Natural killer cell treated with Interleukin-12 subunit alpha and Interleukin-12 subunit beta and Interleukin-15 and Interleukin-18, amount 100 ng/mL, for 72 hours (primary cell): ENCODE data around the gene DUSP2. TPM values are rescaled to one million over a fixed set of nuclear protein-coding genes. Genes with fewer than 3 reads are reported as not detected.
"Not testable (repeated sequence)": the region's sequence is repeated elsewhere in the genome, so short reads cannot be mapped to it uniquely, and the experiment has no call there.

Experiments
- ATAC-seq, 2 donors: fragments of 150-1000 bp; cut with Tn5 transposase in 1 of 2; sonication (Bioruptor Pico), chemical (Tn5 transposase) in 1 of 2; 2 replicates each; pipeline ENCODE4 v1.10.0; 2021
- DNase-seq: peaks from one replicate; pipeline ENCODE4 v3.0.0; 2022; ENCODE audit warnings: low spot score
- H3K27ac Mint-ChIP-seq, 2 donors: 1 replicate in 1 of 2; 2 replicates in 1 of 2; pipeline ENCODE4 v1.8.0; 2022; ENCODE audit warnings: mixed read lengths in 2 of 2, mild to moderate bottlenecking in 1 of 2, moderate library complexity in 1 of 2
- H3K27me3 Mint-ChIP-seq, 2 donors: 1 replicate in 1 of 2; 2 replicates in 1 of 2; pipeline ENCODE4 v1.8.0; 2022; ENCODE audit warnings: mixed read lengths in 2 of 2
- H3K36me3 Mint-ChIP-seq: one replicate; pipeline ENCODE4 v1.8.0; 2022; ENCODE audit warnings: mixed read lengths
- H3K4me1 Mint-ChIP-seq, 2 donors: 1 replicate in 1 of 2; 2 replicates in 1 of 2; pipeline ENCODE4 v1.8.0; 2022; ENCODE audit warnings: low read depth in 2 of 2, mixed read lengths in 2 of 2, mild to moderate bottlenecking in 1 of 2
- H3K4me3 Mint-ChIP-seq: one replicate; pipeline ENCODE4 v1.8.0; 2022; ENCODE audit warnings: mixed read lengths
- H3K9me3 Mint-ChIP-seq: 2 replicates; pipeline ENCODE4 v1.8.0; 2022; ENCODE audit warnings: mixed read lengths
- total RNA-seq, 2 donors: library from RNA; stranded (reverse); gene quantifications; one replicate each; pipeline ENCODE4 v1.2.3, GENCODE V29; 2022

Gene DUSP2
- total RNA-seq, 2 donors from 2014 or later: 30.9 to 52.0 TPM

DNA sequence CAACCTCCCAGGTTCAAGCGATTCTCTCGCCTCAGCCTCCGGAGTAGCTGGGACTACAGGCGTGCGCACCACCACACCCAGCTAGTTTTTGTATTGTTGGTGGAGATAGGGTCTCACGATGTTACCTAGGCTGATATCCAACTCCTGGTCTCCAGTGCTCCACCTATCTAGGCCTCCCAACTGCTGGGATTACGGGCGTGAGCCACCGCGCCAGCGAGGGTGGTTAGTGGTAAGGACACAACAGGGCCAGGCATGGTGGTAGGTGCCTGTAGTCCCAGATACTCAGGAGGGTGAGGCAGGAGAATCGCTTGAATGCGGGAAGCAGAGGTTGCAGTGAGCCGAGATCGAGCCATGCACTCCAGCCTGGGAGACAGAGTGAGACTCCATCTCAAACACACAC, 26.6 kb upstream of the DUSP2 start:
- H3K4me3 Mint-ChIP-seq: no peak overlapping the region
- H3K27me3 Mint-ChIP-seq: no peaks in the 10 kb centered on the region
- peak overlapping the region in 1 of 2 donors; percentile 13 for H3K27ac Mint-ChIP-seq
- ATAC-seq (no peak), DNase-seq (no peak)
- H3K9me3 Mint-ChIP-seq: no peaks in the 10 kb centered on the region
- H3K36me3 Mint-ChIP-seq: no peaks in the 10 kb centered on the region
- H3K4me1 Mint-ChIP-seq: peaks cover 15 to 19% of the 10 kb centered on the region in 2 donors

- H3K4me3 Mint-ChIP-seq: no peak overlapping the region
- no peaks in the 10 kb centered on the region for H3K27me3 Mint-ChIP-seq
- no peaks in the 10 kb centered on the region for H3K36me3 Mint-ChIP-seq
- peaks cover 15 to 19% of the 10 kb centered on the region in 2 donors for H3K4me1 Mint-ChIP-seq
- ATAC-seq: no peak
- H3K9me3 Mint-ChIP-seq: no peaks in the 10 kb centered on the region
- DNase-seq: no peak
- H3K27ac Mint-ChIP-seq: no peak overlapping the region
These were observed 25.4 kb upstream of the DUSP2 start for GRCh38 chr2:96170626-96171025.

DNA sequence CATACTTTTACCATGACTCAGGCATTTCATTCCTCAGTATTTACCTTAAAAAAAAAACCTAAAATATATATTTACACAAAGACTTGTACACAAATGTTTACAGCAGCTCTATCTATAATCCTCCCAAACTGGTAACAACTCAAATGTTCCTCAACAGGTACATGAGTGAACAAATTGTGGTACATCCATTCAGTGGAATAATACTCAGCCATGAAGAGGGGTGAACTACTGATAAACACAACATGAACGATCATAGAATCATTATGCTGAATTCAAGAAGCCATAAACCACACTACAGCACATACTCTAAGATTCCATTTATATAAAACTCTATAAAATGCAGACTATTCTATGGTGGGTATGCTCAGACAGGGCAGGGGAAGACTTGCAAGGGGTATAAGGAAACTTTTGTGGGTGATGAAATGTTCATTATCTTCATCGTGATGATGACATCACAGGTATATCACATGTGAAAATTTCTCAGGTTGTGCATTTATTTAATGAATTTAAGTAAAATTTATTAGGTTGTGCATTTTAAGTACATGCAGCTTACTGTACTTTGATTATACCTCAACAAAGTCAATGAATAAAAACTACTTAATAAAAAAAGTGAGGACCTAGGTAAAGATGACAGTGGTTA, 24.7 kb upstream of the DUSP2 start:
- Mint-ChIP-seq H3K4me3 (no peak overlapping the region), H3K9me3 (no peaks in the 10 kb centered on the region), H3K27me3 (no peaks in the 10 kb centered on the region), H3K4me1 (peaks cover 17 to 22% of the 10 kb centered on the region in 2 donors), H3K27ac (no peak overlapping the region), H3K36me3 (no peaks in the 10 kb centered on the region)
- no peak for ATAC-seq
- DNase-seq: no peak

DNA sequence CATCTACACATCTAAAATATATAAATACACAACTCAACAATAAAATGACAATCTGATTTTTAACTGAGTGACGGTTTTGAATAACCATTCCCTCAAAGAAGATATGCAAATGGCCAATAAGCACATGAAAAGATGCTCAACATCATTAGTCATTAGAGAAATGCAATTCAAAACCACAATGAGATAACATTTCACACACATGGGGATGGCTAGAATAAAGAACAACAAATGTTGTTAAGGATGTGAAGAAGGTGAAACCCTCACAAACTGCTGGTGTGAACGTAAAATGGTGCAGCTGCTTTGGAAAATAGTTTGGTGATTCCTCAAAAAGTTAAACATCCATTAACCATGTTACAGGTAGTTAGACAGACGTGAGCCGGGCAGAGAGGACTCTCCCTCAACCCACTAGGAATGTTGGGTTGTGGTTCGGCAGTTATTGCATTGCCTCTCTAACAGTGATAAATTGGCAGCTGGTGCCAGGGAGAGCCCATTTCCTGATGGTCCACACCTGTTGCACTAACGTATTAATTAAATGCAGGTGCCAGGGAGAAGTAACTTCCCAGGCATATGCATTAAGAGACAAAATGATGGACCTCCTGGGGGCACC, 22.3 kb upstream of the DUSP2 start:
- no peaks in the 10 kb centered on the region for H3K36me3 Mint-ChIP-seq
- no peaks in the 10 kb centered on the region for H3K27me3 Mint-ChIP-seq
- peak overlapping the region; percentile 10 for H3K4me3 Mint-ChIP-seq
- no peaks in the 10 kb centered on the region for H3K9me3 Mint-ChIP-seq
- ATAC-seq (no peak), DNase-seq (no peak)
- H3K27ac Mint-ChIP-seq: peak overlapping the region; percentile 7 to 56
- H3K4me1 Mint-ChIP-seq: peaks cover 34 to 39% of the 10 kb centered on the region in 2 donors

GRCh38 chr2:96164459-96165184, 19.4 kb upstream of the DUSP2 start:
- Mint-ChIP-seq H3K27ac (peak overlapping the region; percentile 57 to 98), H3K9me3 (no peaks in the 10 kb centered on the region), H3K27me3 (no peaks in the 10 kb centered on the region), H3K4me1 (peaks cover 48 to 55% of the 10 kb centered on the region in 2 donors), H3K36me3 (no peaks in the 10 kb centered on the region), H3K4me3 (peak overlapping the region; percentile 63)
- ATAC-seq (peak; percentile 87 to 94), DNase-seq (no peak)

DNA sequence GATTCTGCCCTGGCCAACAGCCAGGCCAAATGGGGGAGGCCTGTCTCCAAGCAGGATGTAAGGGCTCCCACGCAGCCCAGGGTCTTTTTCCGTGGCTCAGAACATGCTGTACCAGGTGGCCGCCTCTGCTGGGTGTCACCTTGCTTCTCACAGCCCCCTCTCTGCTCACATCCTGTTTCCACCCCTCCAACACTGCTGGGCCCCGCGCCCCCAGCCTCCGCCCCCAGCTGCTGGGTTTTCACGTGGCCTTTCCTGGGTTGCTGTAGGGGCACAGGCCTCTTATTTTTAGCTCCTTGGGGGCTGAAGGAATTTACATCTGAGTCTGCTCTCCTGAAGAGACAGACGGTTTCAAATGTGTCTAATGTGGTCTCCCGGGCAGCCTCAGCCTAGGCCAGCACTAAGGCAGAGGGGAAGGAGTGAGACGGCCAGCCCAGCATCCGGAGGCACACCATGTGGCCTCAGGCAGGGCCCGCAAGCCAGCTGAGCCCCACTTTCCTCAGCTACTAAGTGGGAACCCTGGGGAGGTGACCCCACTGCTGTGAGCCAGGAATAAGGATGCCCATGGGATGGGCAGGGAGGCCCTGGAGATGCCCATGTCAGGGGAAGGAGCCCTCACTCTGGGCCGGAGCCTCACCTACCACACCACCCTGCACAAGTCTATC, 18.7 kb upstream of the DUSP2 start:
- DNase-seq: peak; percentile 78
- peak overlapping the region; percentile 63 for H3K4me3 Mint-ChIP-seq
- H3K4me1 Mint-ChIP-seq: peaks cover 56 to 63% of the 10 kb centered on the region in 2 donors
- no peaks in the 10 kb centered on the region for H3K36me3 Mint-ChIP-seq
- H3K27me3 Mint-ChIP-seq: no peaks in the 10 kb centered on the region
- H3K27ac Mint-ChIP-seq: peak overlapping the region; percentile 57 to 98
- H3K9me3 Mint-ChIP-seq: no peaks in the 10 kb centered on the region
- peak; percentile 77 for ATAC-seq

- H3K4me1 Mint-ChIP-seq: peaks cover 56 to 64% of the 10 kb centered on the region in 2 donors
- H3K27me3 Mint-ChIP-seq: no peaks in the 10 kb centered on the region
- ATAC-seq: peak in 1 of 2 donors; percentile 1
- DNase-seq: no peak
- H3K9me3 Mint-ChIP-seq: no peaks in the 10 kb centered on the region
- H3K36me3 Mint-ChIP-seq: no peaks in the 10 kb centered on the region
- peak overlapping the region; percentile 57 to 98 for H3K27ac Mint-ChIP-seq
- peak overlapping the region; percentile 63 for H3K4me3 Mint-ChIP-seq
These were observed 18.2 kb upstream of the DUSP2 start for GRCh38 chr2:96163415-96163767.

DNA sequence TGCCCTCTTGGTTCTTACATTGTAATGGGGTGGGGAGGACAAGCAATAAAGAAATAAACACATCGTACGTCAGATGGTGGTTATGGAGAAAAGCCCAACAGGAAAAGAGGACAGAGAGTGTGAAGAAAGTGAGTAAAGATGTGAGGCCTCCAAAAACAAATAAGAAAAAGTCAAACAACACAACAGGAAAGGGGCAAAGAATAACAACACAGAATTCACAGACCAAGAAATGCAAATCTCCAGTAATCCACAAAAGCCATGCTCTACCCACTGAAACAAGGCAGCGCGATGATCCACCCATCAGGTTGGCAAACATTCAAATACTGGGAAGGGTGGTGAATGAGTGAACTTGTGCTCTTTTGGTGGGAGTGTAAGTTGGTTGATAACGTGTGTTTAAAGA, 16.7 kb upstream of the DUSP2 start:
- DNase-seq: no peak
- peaks cover 62 to 72% of the 10 kb centered on the region in 2 donors for H3K4me1 Mint-ChIP-seq
- peak overlapping the region; percentile 57 to 98 for H3K27ac Mint-ChIP-seq
- H3K27me3 Mint-ChIP-seq: no peaks in the 10 kb centered on the region
- no peaks in the 10 kb centered on the region for H3K36me3 Mint-ChIP-seq
- peak overlapping the region; percentile 74 for H3K4me3 Mint-ChIP-seq
- ATAC-seq: no peak
- H3K9me3 Mint-ChIP-seq: no peaks in the 10 kb centered on the region

DNA sequence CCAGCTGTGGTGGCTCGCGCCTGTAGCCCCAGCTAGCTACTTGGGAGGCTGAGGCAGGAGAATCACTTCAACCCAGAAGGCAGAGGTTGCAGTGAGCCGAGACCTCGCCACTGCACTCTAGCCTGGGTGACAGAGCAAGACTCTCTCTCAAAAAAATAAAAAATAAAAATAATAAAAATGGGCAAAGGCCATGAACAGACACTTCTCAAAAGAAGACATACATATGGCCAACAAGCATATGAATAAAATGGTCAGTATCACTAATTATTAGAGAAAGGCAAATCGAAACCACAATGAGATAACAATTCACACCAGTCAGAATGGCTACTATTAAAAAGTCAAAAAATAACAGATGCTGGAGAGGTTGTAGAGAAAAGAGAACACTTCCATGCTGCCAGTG, 15.1 kb upstream of the DUSP2 start:
- Mint-ChIP-seq H3K27ac (peak overlapping the region in 1 of 2 donors; percentile 41), H3K4me3 (peak overlapping the region; percentile 34), H3K4me1 (peaks cover 73 to 82% of the 10 kb centered on the region in 2 donors)
- not testable (repeated sequence) for H3K36me3 Mint-ChIP-seq, H3K27me3 Mint-ChIP-seq, DNase-seq, ATAC-seq, H3K9me3 Mint-ChIP-seq

DNA sequence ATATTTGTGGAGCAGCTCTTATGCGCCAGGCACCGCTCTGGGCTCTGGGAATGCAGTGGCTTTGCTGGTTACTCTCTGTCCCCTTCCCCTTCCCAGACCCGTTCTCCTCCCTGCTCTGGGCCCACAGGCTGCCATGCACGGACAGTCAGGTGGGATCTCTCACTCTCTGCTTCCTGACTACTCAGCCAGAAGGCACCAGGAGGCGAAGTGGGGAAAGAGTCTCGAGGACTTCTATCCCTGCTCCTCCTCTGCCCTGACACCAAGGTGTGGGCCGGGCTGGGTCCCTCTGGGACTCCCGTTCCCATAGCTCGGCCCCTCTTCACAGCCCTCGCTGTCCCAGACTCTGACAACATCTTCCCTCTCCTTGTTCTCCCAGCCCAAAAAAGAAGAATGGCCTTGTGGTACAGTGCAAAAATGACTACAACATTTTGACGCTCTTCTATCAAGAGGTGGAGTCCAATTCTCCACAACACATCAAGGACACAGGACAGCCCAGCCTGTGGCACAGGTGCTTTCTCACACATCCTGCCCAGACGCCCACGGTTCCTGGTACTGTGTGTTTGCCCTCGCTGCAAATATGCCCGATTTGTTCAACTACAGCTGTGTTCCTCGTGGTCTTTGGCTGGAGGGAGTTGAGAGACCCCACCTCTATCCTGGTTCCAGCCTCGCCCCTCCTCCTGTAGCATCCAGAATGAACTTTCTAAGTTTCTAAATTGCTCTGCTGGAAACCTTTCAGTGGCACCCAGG, 14.0 kb upstream of the DUSP2 start:
- Mint-ChIP-seq H3K4me3 (peak overlapping the region; percentile 77), H3K36me3 (no peaks in the 10 kb centered on the region), H3K27me3 (no peaks in the 10 kb centered on the region), H3K4me1 (peaks cover 66 to 72% of the 10 kb centered on the region in 2 donors), H3K9me3 (no peaks in the 10 kb centered on the region), H3K27ac (peak overlapping the region; percentile 89 to 90)
- no peak for ATAC-seq
- DNase-seq: no peak

DNA sequence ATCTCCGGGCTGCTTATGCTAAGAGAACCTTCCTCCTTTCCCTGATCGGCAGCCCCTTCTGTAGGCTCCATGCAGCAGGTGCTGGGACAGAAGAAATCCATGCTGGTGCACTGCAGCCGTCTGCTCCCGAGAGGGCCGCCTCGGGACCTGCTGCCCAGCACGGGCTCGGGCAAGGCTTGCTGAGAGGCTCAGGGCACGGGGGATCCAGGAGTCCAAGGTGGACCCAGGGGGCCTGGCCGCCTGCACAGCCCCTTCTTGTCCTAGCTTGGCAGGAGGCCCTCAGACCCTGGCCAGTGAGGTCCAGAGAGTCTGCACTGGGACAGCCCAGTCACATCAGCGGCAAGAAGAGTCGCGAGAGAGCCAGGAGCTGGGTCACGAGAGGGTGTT, 13.3 kb upstream of the DUSP2 start:
- Mint-ChIP-seq H3K36me3 (no peaks in the 10 kb centered on the region), H3K4me1 (peaks cover 61 to 65% of the 10 kb centered on the region in 2 donors), H3K4me3 (peak overlapping the region; percentile 77), H3K27ac (peak overlapping the region; percentile 89 to 90), H3K9me3 (no peaks in the 10 kb centered on the region), H3K27me3 (no peaks in the 10 kb centered on the region)
- no peak for ATAC-seq
- DNase-seq: peak; percentile 58

- peak; percentile 84 for DNase-seq
- peak overlapping the region; percentile 77 for H3K4me3 Mint-ChIP-seq
- ATAC-seq: peak; percentile 86 to 89
- H3K27ac Mint-ChIP-seq: peak overlapping the region; percentile 89 to 90
- peaks cover 59 to 62% of the 10 kb centered on the region in 2 donors for H3K4me1 Mint-ChIP-seq
- H3K9me3 Mint-ChIP-seq: no peaks in the 10 kb centered on the region
- no peaks in the 10 kb centered on the region for H3K27me3 Mint-ChIP-seq
- H3K36me3 Mint-ChIP-seq: no peaks in the 10 kb centered on the region
These were observed 12.7 kb upstream of the DUSP2 start for GRCh38 chr2:96157649-96158553.
